ENCODE results near the gene JPH3. TPM values are rescaled to one million over a fixed set of nuclear protein-coding genes. Genes with fewer than 3 reads are reported as not detected.

Gene JPH3
- total and polyA plus RNA-seq, 10 donors: 0.03 TPM; not detected in 9

- peak in 2 of 3 donors; percentile 6 to 21 for TF ChIP-seq POLR2AphosphoS5 (IDR thresholded peaks at IDR 0.05)
- TF ChIP-seq, protein P1, sequence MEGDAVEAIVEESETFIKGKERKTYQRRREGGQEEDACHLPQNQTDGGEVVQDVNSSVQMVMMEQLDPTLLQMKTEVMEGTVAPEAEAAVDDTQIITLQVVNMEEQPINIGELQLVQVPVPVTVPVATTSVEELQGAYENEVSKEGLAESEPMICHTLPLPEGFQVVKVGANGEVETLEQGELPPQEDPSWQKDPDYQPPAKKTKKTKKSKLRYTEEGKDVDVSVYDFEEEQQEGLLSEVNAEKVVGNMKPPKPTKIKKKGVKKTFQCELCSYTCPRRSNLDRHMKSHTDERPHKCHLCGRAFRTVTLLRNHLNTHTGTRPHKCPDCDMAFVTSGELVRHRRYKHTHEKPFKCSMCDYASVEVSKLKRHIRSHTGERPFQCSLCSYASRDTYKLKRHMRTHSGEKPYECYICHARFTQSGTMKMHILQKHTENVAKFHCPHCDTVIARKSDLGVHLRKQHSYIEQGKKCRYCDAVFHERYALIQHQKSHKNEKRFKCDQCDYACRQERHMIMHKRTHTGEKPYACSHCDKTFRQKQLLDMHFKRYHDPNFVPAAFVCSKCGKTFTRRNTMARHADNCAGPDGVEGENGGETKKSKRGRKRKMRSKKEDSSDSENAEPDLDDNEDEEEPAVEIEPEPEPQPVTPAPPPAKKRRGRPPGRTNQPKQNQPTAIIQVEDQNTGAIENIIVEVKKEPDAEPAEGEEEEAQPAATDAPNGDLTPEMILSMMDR (IDR thresholded peaks at IDR 0.05 in 8 of 11, conservative IDR thresholded peaks at IDR 0.05 in 3 of 11): no peak
- WGBS, 5 donors: 87 to 94% (median 89%) methylated on average over 24 to 29 of the region's 29 CpGs
- intact Hi-C loops (cut with DNase I; ENCODE audit: low total_unique reads): no loop called here
- Histone ChIP-seq H3K9me3 (peaks cover 0 to 5% (median 0%) of the 10 kb centered on the region in 8 donors), H3K4me3 (no peak overlapping the region), H3K4me1 (peaks cover 2 to 32% (median 12%) of the 10 kb centered on the region in 6 donors), H3K27me3 (replicated peaks in 1 of 7) (peaks cover 0 to 5% (median 0%) of the 10 kb centered on the region in 7 donors), H3K27ac (no peak overlapping the region), H3K36me3 (no peaks in the 10 kb centered on the region)
- DNase-seq: no peak
Observed at GRCh38 chr16:87561200-87562105, 40.9 kb upstream of the JPH3 start.

GRCh38 chr16:87562201-87562600 lies 40.1 kb upstream of the JPH3 start:
- no peak overlapping the region for H3K4me3 ChIP-seq
- WGBS, 5 donors: 70 to 79% (median 74%) methylated on average over 12 of the region's 12 CpGs
- H3K4me1 ChIP-seq: peaks cover 0 to 25% (median 8%) of the 10 kb centered on the region in 6 donors
- no peaks in the 10 kb centered on the region for H3K36me3 ChIP-seq
- H3K27ac ChIP-seq: no peak overlapping the region
- DNase-seq: no peak
- H3K27me3 ChIP-seq (replicated peaks in 1 of 7): peaks cover 0 to 5% (median 0%) of the 10 kb centered on the region in 7 donors
- intact Hi-C loops (cut with DNase I; ENCODE audit: low total_unique reads): no loop called here
- H3K9me3 ChIP-seq: peaks cover 0 to 5% (median 0%) of the 10 kb centered on the region in 8 donors
- TF ChIP-seq POLR2A (IDR thresholded peaks at IDR 0.05): no peak
- TF ChIP-seq, protein P1 (IDR thresholded peaks at IDR 0.05 in 8 of 11, conservative IDR thresholded peaks at IDR 0.05 in 3 of 11): no peak
- no peak for TF ChIP-seq POLR2AphosphoS5 (IDR thresholded peaks at IDR 0.05)

- Histone ChIP-seq H3K4me1 (peaks cover 0 to 16% (median 2%) of the 10 kb centered on the region in 6 donors), H3K4me3 (no peak overlapping the region), H3K36me3 (no peaks in the 10 kb centered on the region), H3K9me3 (peaks cover 0 to 5% (median 0%) of the 10 kb centered on the region in 8 donors), H3K27ac (no peak overlapping the region), H3K27me3 (replicated peaks in 1 of 7) (peaks cover 0 to 3% (median 0%) of the 10 kb centered on the region in 7 donors)
- no peak for DNase-seq
- intact Hi-C loops (cut with DNase I; ENCODE audit: low total_unique reads): no loop called here
- WGBS, 5 donors: 85 to 91% (median 88%) methylated on average over 6 of the region's 6 CpGs
- no peak for TF ChIP-seq POLR2AphosphoS5 (IDR thresholded peaks at IDR 0.05)
- TF ChIP-seq POLR2A (IDR thresholded peaks at IDR 0.05): no peak
- TF ChIP-seq, protein P1 (IDR thresholded peaks at IDR 0.05 in 8 of 11, conservative IDR thresholded peaks at IDR 0.05 in 3 of 11): no peak
Observed at GRCh38 chr16:87563022-87563421, 39.3 kb upstream of the JPH3 start.
